D721Med (cell line): ENCODE results near the gene PEG3.

ENCODE experiments used
- DNase-seq: peaks from one replicate; pipeline ENCODE4 v3.0.0; 2011; ENCODE audit warnings: low spot score; ENCODE audit not compliant: insufficient read length
- FAIRE-seq: peaks from 2 replicates; lab custom pipeline; 2011; peaks lifted over from hg19 to GRCh38; lab: Jason Lieb, UNC
- CTCF ChIP-seq: IDR thresholded peaks from 2 replicates; pipeline ENCODE4 v1.5.1; 2012; ENCODE audit warnings: mild to moderate bottlenecking, control low read depth; ENCODE audit not compliant: insufficient read depth; ENCODE audit errors: missing control alignments

PEG3 gene

GRCh38 chr19:56810260-56810659 lies 30.3 kb downstream of the PEG3 start:
- no peak for TF ChIP-seq CTCF
- no peak for FAIRE-seq
- no peak for DNase-seq

GRCh38 chr19:56808717-56809392 lies 31.7 kb downstream of the PEG3 start:
- FAIRE-seq (no peak), DNase-seq (no peak)
- no peak for TF ChIP-seq CTCF

- TF ChIP-seq CTCF, result no peak
- FAIRE-seq (no peak), DNase-seq (no peak)
Measured at GRCh38 chr19:56806639-56807038, 33.9 kb downstream of the PEG3 start.
